ENCODE measurements around the gene JARID2. TPM values are rescaled to one million over a fixed set of nuclear protein-coding genes. Genes with fewer than 3 reads are reported as not detected.

JARID2 gene
- total RNA-seq, 6 experiments from 2014 or later: 2.5 to 3.9 (median 3.0) TPM

- H3K36me3 ChIP-seq: peaks cover 0 to 18% (median 3%) of the 10 kb centered on the region in 4 donors
- no peak overlapping the region for H3K4me3 ChIP-seq
- 85% methylated on average over 4 of the region's 9 CpGs for WGBS (ENCODE audit: insufficient coverage, low coverage, low lambda C conversion rate, missing lambda C conversion rate)
- H3K9me3 ChIP-seq: no peaks in the 10 kb centered on the region
- DNase-seq: no peak
- peaks cover 0 to 14% (median 5%) of the 10 kb centered on the region in 4 donors for H3K4me1 ChIP-seq
- TF ChIP-seq, protein P1, sequence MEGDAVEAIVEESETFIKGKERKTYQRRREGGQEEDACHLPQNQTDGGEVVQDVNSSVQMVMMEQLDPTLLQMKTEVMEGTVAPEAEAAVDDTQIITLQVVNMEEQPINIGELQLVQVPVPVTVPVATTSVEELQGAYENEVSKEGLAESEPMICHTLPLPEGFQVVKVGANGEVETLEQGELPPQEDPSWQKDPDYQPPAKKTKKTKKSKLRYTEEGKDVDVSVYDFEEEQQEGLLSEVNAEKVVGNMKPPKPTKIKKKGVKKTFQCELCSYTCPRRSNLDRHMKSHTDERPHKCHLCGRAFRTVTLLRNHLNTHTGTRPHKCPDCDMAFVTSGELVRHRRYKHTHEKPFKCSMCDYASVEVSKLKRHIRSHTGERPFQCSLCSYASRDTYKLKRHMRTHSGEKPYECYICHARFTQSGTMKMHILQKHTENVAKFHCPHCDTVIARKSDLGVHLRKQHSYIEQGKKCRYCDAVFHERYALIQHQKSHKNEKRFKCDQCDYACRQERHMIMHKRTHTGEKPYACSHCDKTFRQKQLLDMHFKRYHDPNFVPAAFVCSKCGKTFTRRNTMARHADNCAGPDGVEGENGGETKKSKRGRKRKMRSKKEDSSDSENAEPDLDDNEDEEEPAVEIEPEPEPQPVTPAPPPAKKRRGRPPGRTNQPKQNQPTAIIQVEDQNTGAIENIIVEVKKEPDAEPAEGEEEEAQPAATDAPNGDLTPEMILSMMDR (IDR thresholded peaks at IDR 0.05): no peak
- no peak for TF ChIP-seq POLR2A (IDR thresholded peaks at IDR 0.05)
- H3K27ac ChIP-seq: no peak overlapping the region
- no peak for ATAC-seq
- H3K27me3 ChIP-seq: no peaks in the 10 kb centered on the region
- intact Hi-C loops (cut with DNase I): no loop called here
Observed at GRCh38 chr6:15512721-15513120, 266.9 kb downstream of the JARID2 start.

- WGBS (ENCODE audit: insufficient coverage, low coverage, low lambda C conversion rate, missing lambda C conversion rate): no CpG with 5 or more reads among the region's 34 CpGs
Observed at GRCh38 chr6:15513131-15513771, 267.4 kb downstream of the JARID2 start.

DNA sequence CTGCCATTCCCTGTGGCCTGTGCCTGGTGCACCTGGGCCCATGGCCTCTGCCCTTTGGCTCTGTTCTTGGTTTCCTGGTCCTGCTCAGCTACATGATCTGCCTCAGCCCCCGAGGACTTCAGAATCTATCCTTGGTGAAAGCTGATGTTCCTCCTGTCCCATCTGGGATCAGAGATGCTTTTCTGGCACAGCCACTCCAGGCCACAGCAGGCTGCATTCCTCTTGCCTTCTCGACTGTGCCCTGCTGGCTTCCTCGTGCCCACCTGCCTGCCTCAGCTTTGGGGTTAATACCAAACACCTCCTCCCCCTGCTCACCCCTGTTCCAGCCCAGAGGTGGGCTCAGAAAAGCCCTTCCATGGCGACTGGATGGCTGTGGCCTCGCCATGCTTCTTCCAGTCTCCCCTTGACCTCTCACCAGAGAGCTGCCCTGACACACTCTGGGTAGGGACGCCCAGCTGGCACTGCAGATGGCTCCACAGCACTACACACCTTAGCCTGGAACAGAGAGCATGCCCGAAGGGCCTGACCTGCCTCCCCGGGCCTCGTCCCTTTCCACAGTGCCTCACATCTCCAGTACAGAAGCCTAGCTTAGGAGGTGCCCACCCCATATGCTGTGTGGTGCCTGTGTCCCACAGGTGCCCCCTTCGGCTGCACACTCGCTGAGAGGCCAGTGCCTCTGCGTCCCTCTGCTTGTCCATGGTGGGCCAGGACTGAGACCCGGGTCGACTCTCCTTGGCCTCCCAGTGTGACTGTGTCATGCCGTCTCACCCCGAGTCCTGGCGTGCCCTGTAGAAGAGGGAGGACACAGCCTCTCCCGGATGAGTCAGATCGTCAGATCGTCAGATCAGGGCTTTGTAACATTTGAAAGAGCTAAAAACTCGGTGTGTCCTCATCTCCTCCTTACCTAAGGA, 268.2 kb downstream of the JARID2 start:
- WGBS (ENCODE audit: insufficient coverage, low coverage, low lambda C conversion rate, missing lambda C conversion rate): 81% methylated on average over 9 of the region's 21 CpGs
- no peaks in the 10 kb centered on the region for H3K27me3 ChIP-seq
- H3K4me3 ChIP-seq: no peak overlapping the region
- no peak for ATAC-seq
- H3K27ac ChIP-seq: no peak overlapping the region
- no peaks in the 10 kb centered on the region for H3K9me3 ChIP-seq
- H3K36me3 ChIP-seq: peaks cover 0 to 19% (median 0%) of the 10 kb centered on the region in 4 donors
- peaks cover 0 to 14% (median 5%) of the 10 kb centered on the region in 4 donors for H3K4me1 ChIP-seq
- no peak for TF ChIP-seq POLR2A (IDR thresholded peaks at IDR 0.05)
- TF ChIP-seq, protein P1 (IDR thresholded peaks at IDR 0.05): no peak
- no peak for DNase-seq
- intact Hi-C loops (cut with DNase I): no loop called here

More at GRCh38 chr6:15513131-15513771, 267.4 kb downstream of the JARID2 start:
- intact Hi-C loops (cut with DNase I): no loop called here
- Histone ChIP-seq H3K4me1 (peaks cover 0 to 14% (median 5%) of the 10 kb centered on the region in 4 donors), H3K27ac (no peak overlapping the region), H3K36me3 (peaks cover 0 to 19% (median 1%) of the 10 kb centered on the region in 4 donors), H3K27me3 (no peaks in the 10 kb centered on the region), H3K9me3 (no peaks in the 10 kb centered on the region), H3K4me3 (no peak overlapping the region)
- ATAC-seq (no peak), DNase-seq (no peak)
- TF ChIP-seq, protein P1 (IDR thresholded peaks at IDR 0.05): no peak
- no peak for TF ChIP-seq POLR2A (IDR thresholded peaks at IDR 0.05)

DNA sequence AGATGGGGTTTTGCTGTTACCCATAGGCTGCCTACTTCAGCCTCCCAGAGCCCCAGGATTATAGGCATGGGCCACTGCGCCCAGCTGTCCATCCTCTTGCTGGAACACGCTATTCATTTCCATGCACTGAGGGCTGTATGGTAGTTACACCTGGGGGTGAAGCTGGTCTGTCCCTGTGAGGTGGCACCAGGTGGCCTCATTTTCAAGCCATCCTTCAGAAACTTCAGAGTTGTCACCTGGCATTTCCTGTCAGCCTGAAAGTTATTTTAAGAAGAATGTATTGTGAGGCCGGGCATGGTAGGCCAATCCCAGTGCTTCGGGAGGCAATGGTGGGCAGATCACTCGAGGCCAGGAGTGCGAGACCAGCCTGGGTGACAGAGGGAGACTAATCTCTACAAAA, 269.4 kb downstream of the JARID2 start:
- Histone ChIP-seq H3K4me3 (no peak overlapping the region), H3K36me3 (peaks cover 0 to 19% (median 0%) of the 10 kb centered on the region in 4 donors), H3K27me3 (no peaks in the 10 kb centered on the region), H3K4me1 (peaks cover 0 to 14% (median 5%) of the 10 kb centered on the region in 4 donors), H3K9me3 (no peaks in the 10 kb centered on the region), H3K27ac (no peak overlapping the region)
- WGBS (ENCODE audit: insufficient coverage, low coverage, low lambda C conversion rate, missing lambda C conversion rate): 95% methylated on average over 4 of the region's 6 CpGs
- ATAC-seq (no peak), DNase-seq (no peak)
- intact Hi-C loops (cut with DNase I): no loop called here
- TF ChIP-seq, protein P1 (IDR thresholded peaks at IDR 0.05): no peak
- TF ChIP-seq POLR2A (IDR thresholded peaks at IDR 0.05): no peak
